ENCODE measurements around the gene HPSE2. TPM values are rescaled to one million over a fixed set of nuclear protein-coding genes. Genes with fewer than 3 reads are reported as not detected.

HPSE2 gene
- polyA plus RNA-seq, 1 of the 3 experiments (the other 2 are of a cell fraction) = not detected

DNA sequence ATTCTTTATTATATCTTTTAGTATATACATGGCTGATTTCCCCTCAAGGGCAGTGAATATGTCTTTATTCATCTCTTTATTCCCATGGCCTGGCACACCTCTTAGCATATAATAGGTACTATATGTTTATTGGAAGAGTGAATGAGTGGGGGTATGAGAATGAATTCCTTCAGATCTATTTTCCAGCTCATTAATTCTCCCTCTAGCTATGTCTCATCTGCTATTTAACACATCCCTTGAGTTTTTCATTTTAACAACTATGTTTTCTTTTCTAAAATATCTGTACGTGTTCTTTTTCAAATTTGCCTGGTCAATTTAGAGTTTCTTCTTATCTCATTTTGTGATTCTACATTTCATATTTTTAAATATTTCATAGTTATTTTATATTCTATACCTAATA is 803.3 kb downstream of the HPSE2 start:
- no peak overlapping the region for H3K4me2 ChIP-seq
- whole genome bisulfite sequencing (ENCODE audit: low lambda C conversion rate) = 94% methylated on average over 1 of the region's 1 CpG
- no peak for TF ChIP-seq SIN3A (IDR thresholded peaks at IDR 0.05; ENCODE audit: borderline replicate concordance, low read depth, low read length)
- TF ChIP-seq RCOR1 (IDR thresholded peaks at IDR 0.05; ENCODE audit: low read length) = no peak
- no peak for TF ChIP-seq GABPA (IDR thresholded peaks at IDR 0.05; ENCODE audit: low read depth)
- TF ChIP-seq GATA2 (CRISPR knock-in tag; IDR thresholded peaks at IDR 0.05) = no peak
- TF ChIP-seq IRF3 (IDR thresholded peaks at IDR 0.05; ENCODE audit: low read depth, low read length) = no peak
- no peak for TF ChIP-seq RAD21 (IDR thresholded peaks at IDR 0.05; ENCODE audit: low read length)
- TF ChIP-seq ZBTB33 (IDR thresholded peaks at IDR 0.05; ENCODE audit: borderline replicate concordance, low read depth) = no peak
- TF ChIP-seq POLR2AphosphoS5 (IDR thresholded peaks at IDR 0.05; ENCODE audit: low read depth, low read length) = no peak
- TF ChIP-seq RXRA (IDR thresholded peaks at IDR 0.05; ENCODE audit: borderline replicate concordance, low read depth) = no peak
- TF ChIP-seq TCF12 (IDR thresholded peaks at IDR 0.05) = no peak
- no peak for TF ChIP-seq USF2 (IDR thresholded peaks at IDR 0.05; ENCODE audit: borderline replicate concordance, low read depth, low read length)
- no peak for TF ChIP-seq MAX (IDR thresholded peaks at IDR 0.05; ENCODE audit: low read depth)
- no peak for TF ChIP-seq FOXJ3 (CRISPR knock-in tag; IDR thresholded peaks at IDR 0.05)
- no peak for TF ChIP-seq REST (IDR thresholded peaks at IDR 0.05; ENCODE audit: low read depth, low read length)
- TF ChIP-seq MXI1 (IDR thresholded peaks at IDR 0.05; ENCODE audit: low read depth, low read length) = no peak
- TF ChIP-seq NRF1 (IDR thresholded peaks at IDR 0.05; ENCODE audit: low read depth, low read length) = no peak
- H3K9me2 ChIP-seq = no peaks in the 10 kb centered on the region
- no peaks in the 10 kb centered on the region for H3K79me2 ChIP-seq (ENCODE audit: insufficient read depth)
- no peaks in the 10 kb centered on the region for H4K20me1 ChIP-seq (ENCODE audit: insufficient read depth)
- no peak for DNase-seq
- H3K36me3 ChIP-seq (replicated peaks in 1 of 2; ENCODE audit: control insufficient read depth in 1 of 2, insufficient read depth in 2 of 2, low read length in 1 of 2) = peaks cover 37 to 53% of the 10 kb centered on the region in 2 experiments
- no peak overlapping the region for H3K27ac ChIP-seq (ENCODE audit: low read depth in 2 of 2, low read length in 1 of 2)
- no peak overlapping the region for H2AFZ ChIP-seq (ENCODE audit: low read depth)
- peaks cover 4% of the 10 kb centered on the region; the same call in 1 of the 2 replicates for H3K9me3 ChIP-seq
- H3K27me3 ChIP-seq (ENCODE audit: insufficient read depth) = no peaks in the 10 kb centered on the region
- H3K4me3 ChIP-seq (ENCODE audit: low read depth in 2 of 2, low read length in 1 of 2) = no peak overlapping the region; a peak in 1 of 4 replicates
- H3K4me1 ChIP-seq (ENCODE audit: control insufficient read depth in 1 of 2, insufficient read depth in 2 of 2, low read depth in 1 of 2, low read length in 1 of 2) = no peaks in the 10 kb centered on the region
- no peak overlapping the region for H3K9ac ChIP-seq
- CTCF ChIA-PET = no interaction called here
- POLR2A ChIA-PET = no interaction called here
- no peaks in the 10 kb centered on the region for H3F3A ChIP-seq (replicated peaks; ENCODE audit: insufficient read depth)

All from SK-N-SH (cell line).